Panc1 (cell line): ENCODE data around the gene IST1.

Source experiments
- POLR2AphosphoS5 ChIP-seq: IDR thresholded peaks from 2 replicates; pipeline ENCODE4 v1.6.1; 2012; ENCODE audit warnings: mild to moderate bottlenecking, low read depth, low read length, moderate library complexity
- TCF7L2 ChIP-seq: IDR thresholded peaks from 2 replicates; pipeline ENCODE4 v1.6.1; 2011; ENCODE audit warnings: mild to moderate bottlenecking, low read depth, low read length, inconsistent platforms
- TF ChIP-seq, protein P1 (sequence below): fragments of 450-650 bp; IDR thresholded peaks from 2 replicates; pipeline ENCODE4 v1.5.1; 2017; ENCODE audit warnings: mild to moderate bottlenecking
- TF ChIP-seq, protein P2 (sequence below), 2 experiments: IDR thresholded peaks; 2 replicates each; pipeline ENCODE4 v1.6.1; 2011 to 2012; ENCODE audit warnings: low read depth in 2 of 2, control low read depth in 1 of 2, low read length in 1 of 2, mild to moderate bottlenecking in 1 of 2, moderate library complexity in 1 of 2; ENCODE audit not compliant: insufficient read depth in 1 of 2

DNA sequence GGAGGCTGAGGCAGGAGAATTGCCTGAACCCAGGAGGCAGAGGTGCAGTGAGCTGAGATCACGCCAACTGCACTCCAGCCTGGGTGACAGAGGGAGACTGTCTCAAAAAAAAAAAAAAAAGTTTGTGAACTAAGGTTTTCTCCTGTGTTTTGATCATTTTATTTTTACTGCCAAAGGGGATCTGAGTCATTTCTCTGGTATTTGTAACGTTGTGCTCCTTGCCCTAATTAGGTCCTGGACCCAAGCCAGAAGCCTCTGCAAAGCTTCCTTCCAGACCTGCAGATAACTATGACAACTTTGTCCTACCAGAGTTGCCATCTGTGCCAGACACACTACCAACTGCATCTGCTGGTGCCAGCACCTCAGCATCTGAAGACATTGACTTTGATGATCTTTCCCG is 32.1 kb downstream of the IST1 start:
- TF ChIP-seq, protein P1, sequence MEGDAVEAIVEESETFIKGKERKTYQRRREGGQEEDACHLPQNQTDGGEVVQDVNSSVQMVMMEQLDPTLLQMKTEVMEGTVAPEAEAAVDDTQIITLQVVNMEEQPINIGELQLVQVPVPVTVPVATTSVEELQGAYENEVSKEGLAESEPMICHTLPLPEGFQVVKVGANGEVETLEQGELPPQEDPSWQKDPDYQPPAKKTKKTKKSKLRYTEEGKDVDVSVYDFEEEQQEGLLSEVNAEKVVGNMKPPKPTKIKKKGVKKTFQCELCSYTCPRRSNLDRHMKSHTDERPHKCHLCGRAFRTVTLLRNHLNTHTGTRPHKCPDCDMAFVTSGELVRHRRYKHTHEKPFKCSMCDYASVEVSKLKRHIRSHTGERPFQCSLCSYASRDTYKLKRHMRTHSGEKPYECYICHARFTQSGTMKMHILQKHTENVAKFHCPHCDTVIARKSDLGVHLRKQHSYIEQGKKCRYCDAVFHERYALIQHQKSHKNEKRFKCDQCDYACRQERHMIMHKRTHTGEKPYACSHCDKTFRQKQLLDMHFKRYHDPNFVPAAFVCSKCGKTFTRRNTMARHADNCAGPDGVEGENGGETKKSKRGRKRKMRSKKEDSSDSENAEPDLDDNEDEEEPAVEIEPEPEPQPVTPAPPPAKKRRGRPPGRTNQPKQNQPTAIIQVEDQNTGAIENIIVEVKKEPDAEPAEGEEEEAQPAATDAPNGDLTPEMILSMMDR: no peak
- TF ChIP-seq, protein P2, sequence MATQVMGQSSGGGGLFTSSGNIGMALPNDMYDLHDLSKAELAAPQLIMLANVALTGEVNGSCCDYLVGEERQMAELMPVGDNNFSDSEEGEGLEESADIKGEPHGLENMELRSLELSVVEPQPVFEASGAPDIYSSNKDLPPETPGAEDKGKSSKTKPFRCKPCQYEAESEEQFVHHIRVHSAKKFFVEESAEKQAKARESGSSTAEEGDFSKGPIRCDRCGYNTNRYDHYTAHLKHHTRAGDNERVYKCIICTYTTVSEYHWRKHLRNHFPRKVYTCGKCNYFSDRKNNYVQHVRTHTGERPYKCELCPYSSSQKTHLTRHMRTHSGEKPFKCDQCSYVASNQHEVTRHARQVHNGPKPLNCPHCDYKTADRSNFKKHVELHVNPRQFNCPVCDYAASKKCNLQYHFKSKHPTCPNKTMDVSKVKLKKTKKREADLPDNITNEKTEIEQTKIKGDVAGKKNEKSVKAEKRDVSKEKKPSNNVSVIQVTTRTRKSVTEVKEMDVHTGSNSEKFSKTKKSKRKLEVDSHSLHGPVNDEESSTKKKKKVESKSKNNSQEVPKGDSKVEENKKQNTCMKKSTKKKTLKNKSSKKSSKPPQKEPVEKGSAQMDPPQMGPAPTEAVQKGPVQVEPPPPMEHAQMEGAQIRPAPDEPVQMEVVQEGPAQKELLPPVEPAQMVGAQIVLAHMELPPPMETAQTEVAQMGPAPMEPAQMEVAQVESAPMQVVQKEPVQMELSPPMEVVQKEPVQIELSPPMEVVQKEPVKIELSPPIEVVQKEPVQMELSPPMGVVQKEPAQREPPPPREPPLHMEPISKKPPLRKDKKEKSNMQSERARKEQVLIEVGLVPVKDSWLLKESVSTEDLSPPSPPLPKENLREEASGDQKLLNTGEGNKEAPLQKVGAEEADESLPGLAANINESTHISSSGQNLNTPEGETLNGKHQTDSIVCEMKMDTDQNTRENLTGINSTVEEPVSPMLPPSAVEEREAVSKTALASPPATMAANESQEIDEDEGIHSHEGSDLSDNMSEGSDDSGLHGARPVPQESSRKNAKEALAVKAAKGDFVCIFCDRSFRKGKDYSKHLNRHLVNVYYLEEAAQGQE (IDR thresholded peaks at IDR 0.05; ENCODE audit: insufficient read depth in 1 of 2, low read depth in 2 of 2, low read length in 1 of 2): no peak
- TF ChIP-seq POLR2AphosphoS5 (no peak), TCF7L2 (no peak)
